Lower leg skin (tissue), 4 donors: ENCODE results near the gene RERE. TPM values are rescaled to one million over a fixed set of nuclear protein-coding genes. Genes with fewer than 3 reads are reported as not detected.

ENCODE experiments used
- DNase-seq, 2 donors: peaks; one replicate each; pipeline ENCODE4 v3.0.0-alpha.2; 2019; ENCODE audit warnings: low spot score in 2 of 2
- H3K4me3 ChIP-seq: fragments of 200-600 bp; sonication (generic); 2 replicates; pipeline ENCODE4 v1.5.1; 2017; ENCODE audit warnings: mild to moderate bottlenecking, low read depth; ENCODE audit not compliant: poor library complexity, severe bottlenecking
- POLR2A ChIP-seq, 2 donors: fragments of 450-650 bp; IDR thresholded peaks; one replicate each; pipeline ENCODE4 v1.6.1; 2016 to 2017; ENCODE audit warnings: antibody characterized with exemption in 2 of 2, mild to moderate bottlenecking in 1 of 2, moderate library complexity in 1 of 2
- WGBS, 2 donors: methylation state at CpG; one replicate each; pipeline ENCODE4 v1.1.5; 2018; 5-methylcytosine and 5-hydroxymethylcytosine counted together
- intact Hi-C: fragments of 100-400 bp; cut with DNase I; formaldehyde crosslinking; loops from one replicate; pipeline ENCODE4 v1.15.0; 2023; ENCODE audit warnings: low total_unique reads
- total RNA-seq, 4 donors: library from RNA; depleted of rRNA; stranded (reverse); fragments of >200 nt; gene quantifications; one replicate each; pipeline ENCODE4 v1.1.0, GENCODE V29; 2016
- TF ChIP-seq, protein P1 (sequence below), 3 donors: fragments of 450-650 bp; IDR thresholded peaks; one replicate each; pipeline ENCODE4 v1.5.1; 2016; ENCODE audit warnings: antibody characterized with exemption in 3 of 3, mild to moderate bottlenecking in 3 of 3, moderate library complexity in 2 of 3

RERE gene
- total RNA-seq, 4 donors from 2014 or later: 41.0 to 84.9 (median 76.8) TPM

DNA sequence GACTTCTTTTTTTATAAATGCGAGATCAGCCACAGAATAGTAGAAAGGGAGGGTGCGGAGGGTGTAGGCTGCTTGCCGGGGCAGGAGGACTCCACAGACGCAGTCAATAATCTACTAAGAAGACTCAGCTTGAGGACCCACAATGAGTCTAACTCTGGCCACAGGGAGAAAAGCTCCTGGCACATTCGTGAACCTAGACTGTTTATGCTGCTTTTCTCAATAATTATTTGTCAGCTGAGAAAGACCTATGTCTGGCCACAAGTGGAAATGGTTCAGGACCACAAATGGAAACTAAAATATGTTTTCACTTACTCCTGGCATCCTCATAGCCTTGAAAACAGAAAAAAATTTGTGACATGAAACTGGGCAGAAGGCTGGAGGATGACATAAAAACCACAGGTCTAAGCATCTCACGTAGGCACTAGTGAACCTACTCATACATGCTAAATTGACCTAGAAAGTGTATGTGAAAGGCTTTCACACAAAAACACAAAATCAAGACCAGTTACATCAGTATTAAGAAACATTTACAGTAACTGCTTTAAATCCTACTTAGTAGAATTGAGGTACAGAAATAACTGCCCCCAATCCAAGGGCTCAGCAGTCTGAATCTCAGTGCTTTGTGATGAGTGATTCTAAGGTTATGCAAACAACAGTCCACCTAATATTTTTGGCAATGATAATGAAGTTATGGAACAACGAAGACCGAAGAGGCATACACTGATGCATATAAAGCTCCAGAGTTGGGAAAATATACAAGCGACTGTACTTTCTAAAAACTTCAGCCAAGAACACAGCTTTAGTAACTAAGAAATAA lies 340.1 kb downstream of the RERE start:
- intact Hi-C loops: no loop called here
- WGBS, 2 donors: 44 to 60% methylated on average over 9 of the region's 9 CpGs
- H3K4me3 ChIP-seq: no peak overlapping the region
- TF ChIP-seq, protein P1, sequence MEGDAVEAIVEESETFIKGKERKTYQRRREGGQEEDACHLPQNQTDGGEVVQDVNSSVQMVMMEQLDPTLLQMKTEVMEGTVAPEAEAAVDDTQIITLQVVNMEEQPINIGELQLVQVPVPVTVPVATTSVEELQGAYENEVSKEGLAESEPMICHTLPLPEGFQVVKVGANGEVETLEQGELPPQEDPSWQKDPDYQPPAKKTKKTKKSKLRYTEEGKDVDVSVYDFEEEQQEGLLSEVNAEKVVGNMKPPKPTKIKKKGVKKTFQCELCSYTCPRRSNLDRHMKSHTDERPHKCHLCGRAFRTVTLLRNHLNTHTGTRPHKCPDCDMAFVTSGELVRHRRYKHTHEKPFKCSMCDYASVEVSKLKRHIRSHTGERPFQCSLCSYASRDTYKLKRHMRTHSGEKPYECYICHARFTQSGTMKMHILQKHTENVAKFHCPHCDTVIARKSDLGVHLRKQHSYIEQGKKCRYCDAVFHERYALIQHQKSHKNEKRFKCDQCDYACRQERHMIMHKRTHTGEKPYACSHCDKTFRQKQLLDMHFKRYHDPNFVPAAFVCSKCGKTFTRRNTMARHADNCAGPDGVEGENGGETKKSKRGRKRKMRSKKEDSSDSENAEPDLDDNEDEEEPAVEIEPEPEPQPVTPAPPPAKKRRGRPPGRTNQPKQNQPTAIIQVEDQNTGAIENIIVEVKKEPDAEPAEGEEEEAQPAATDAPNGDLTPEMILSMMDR (IDR thresholded peaks at IDR 0.05): no peak
- no peak for DNase-seq

GRCh38 chr1:8476006-8476405 lies 341.4 kb downstream of the RERE start:
- WGBS, 2 donors: 68 to 71% methylated on average over 3 of the region's 3 CpGs
- intact Hi-C loops: no loop called here

DNA sequence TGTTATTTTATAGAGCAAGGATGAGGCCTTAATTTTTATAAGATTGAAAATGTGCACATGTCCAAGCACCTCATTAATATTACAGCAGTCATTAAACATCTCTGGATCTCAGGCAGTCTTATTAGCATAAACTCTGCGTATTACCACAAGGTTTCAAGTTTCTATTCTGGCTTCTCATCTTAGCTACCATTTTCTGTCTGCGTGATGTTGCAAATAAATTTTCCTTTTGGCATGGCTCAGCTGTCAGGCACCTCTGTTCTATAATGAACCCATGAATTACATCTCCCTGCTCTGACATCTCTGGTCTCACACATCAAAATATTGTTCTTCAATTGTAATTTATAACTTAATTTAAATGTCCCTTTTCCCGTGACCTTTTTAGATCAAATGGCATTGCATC lies 343.1 kb downstream of the RERE start:
- DNase-seq: no peak
- intact Hi-C loops: no loop called here
- TF ChIP-seq POLR2A (IDR thresholded peaks at IDR 0.05): no peak
- TF ChIP-seq, protein P1 (IDR thresholded peaks at IDR 0.05): no peak
- H3K4me3 ChIP-seq: no peak overlapping the region
- WGBS, 2 donors: 74 to 91% methylated on average over 3 of the region's 3 CpGs

More at GRCh38 chr1:8476006-8476405, 341.4 kb downstream of the RERE start:
- TF ChIP-seq POLR2A (IDR thresholded peaks at IDR 0.05): no peak
- TF ChIP-seq, protein P1 (IDR thresholded peaks at IDR 0.05): no peak
- DNase-seq: no peak
- no peak overlapping the region for H3K4me3 ChIP-seq

- 90 to 91% methylated on average over 2 of the region's 2 CpGs for WGBS, 2 donors
- intact Hi-C loops: no loop called here
- DNase-seq: no peak
These were observed 343.5 kb downstream of the RERE start for GRCh38 chr1:8473891-8474300.

DNA sequence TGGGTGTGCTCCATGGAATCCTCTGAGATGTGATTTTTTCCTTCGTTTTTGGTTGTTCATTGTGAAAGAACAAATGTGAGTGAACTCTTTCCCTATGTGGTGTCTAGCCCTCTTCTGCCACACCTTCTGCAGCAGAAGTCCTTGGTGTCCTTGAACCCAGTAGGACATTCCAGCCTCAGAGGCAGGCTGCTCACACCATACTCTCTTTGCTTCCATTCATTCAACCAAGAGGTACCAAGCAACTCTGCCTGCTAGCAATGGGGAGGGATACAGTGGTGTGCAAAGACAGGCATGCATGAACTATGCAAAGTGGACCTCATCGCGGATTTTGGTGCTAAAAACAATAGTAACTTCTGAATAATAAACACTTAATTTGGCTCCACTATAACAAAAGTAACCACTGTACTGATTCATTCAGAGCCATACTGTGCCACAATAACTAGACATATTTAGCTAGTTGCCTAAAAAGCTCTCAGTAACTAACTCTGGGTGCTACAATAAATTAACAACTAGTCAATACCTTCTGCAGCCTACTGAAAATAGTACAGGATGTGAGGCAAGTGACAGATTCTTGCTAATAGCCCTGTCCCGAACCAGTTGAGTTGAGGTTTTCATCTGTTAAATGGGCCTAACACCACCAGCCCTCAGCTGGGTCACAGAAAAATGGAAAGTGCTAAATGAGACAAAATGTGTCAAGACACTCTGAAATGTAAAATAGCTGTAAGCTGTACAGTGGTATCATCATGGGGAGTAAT lies 344.1 kb downstream of the RERE start:
- no peak for DNase-seq
- WGBS, 2 donors: 86 to 90% methylated on average over 4 of the region's 4 CpGs
- TF ChIP-seq, protein P1 (IDR thresholded peaks at IDR 0.05): no peak
- TF ChIP-seq POLR2A (IDR thresholded peaks at IDR 0.05): no peak
- intact Hi-C loops: no loop called here
- no peak overlapping the region for H3K4me3 ChIP-seq

More at GRCh38 chr1:8473891-8474300, 343.5 kb downstream of the RERE start:
- no peak for TF ChIP-seq POLR2A (IDR thresholded peaks at IDR 0.05)
- TF ChIP-seq, protein P1 (IDR thresholded peaks at IDR 0.05): no peak
- no peak overlapping the region for H3K4me3 ChIP-seq
